GM19099 (cell line): ENCODE results near the gene NPTX1.

Experiments
- POLR2A ChIP-seq: IDR thresholded peaks from 3 replicates; pipeline ENCODE4 v1.6.1; 2011; ENCODE audit warnings: low read depth; ENCODE audit not compliant: insufficient read length; ENCODE audit errors: extremely low read depth

Gene NPTX1

DNA sequence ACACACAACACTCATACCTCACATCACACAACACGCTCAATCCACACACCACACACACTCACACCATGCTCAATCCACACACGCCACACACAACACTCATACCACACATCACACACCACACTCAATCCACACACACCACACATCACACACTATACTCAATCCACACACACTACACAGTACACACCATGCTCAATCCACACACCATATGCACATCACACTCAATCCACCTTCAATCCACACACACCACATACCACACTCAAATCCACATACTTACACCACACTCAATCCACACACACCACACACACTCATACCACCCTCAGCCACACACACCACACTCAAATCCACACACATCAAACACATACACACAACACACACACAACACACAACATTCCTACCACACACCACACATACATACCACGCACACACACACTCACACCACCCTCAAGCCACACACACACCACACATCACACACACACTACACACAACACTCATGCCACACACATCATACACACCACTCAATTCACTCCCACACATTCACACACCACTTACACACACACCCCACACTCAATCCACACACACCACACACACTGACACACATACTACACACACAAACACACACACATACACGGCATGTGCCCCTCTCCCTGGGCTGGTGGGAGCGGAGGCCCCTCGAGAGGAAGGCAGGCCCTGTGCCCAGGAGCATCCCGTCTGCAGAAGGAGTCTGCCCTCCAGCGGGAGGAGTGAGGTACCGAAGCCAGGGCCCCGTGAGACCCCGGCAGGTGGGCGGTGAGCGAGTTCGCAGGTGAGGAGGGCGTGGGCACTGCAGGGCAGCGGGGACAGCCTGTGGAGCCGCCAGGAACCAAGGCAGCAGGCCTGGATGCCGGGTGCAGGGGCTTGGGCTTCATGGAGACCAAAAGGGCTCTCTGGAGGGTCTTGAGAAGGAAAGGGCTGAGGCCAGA lies 35.1 kb upstream of the NPTX1 start:
- no peak for TF ChIP-seq POLR2A

DNA sequence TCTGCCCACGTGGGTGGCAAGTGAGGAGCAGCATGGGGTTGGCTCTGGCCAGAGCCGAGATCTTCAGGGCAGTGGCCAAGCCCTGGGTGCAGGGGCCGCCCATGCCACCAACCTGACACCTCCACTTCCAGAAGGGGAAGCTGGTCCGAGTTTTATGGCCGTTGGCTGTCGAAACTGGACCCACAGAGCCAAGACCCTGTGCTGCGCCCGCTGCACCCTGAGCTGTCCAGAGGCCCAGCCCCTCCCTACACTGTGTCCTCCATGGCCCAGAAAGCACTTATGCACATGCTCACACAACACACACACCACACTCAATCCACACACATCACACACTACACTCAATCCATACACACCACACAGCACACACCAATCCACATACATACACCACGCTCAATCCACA lies 34.4 kb upstream of the NPTX1 start:
- no peak for TF ChIP-seq POLR2A

- no peak for TF ChIP-seq POLR2A
Observed at GRCh38 chr17:80510132-80510531, 33.7 kb upstream of the NPTX1 start.

GRCh38 chr17:80509311-80509710 lies 32.9 kb upstream of the NPTX1 start:
- no peak for TF ChIP-seq POLR2A

DNA sequence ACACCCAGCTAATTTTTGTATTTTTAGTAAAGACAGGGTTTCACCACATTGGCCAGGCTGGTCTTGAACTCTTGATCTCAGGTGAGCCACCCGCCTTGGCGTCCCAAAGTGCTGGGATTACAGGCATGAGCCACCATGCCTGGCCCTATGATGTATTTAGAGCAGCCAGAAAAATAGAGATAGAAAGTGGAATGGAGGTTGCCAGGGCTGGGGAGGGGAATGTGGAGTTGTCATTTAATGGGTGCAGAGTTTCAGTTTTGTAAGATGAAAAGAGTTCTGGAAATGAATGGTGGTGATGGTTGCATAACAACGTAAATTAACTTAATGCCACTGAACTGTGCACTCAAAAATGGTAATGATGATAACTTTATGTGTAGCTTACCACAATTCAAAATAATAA lies 31.6 kb upstream of the NPTX1 start:
- TF ChIP-seq POLR2A = no peak

- TF ChIP-seq POLR2A = no peak
Observed at GRCh38 chr17:80504686-80505413, 28.4 kb upstream of the NPTX1 start.

DNA sequence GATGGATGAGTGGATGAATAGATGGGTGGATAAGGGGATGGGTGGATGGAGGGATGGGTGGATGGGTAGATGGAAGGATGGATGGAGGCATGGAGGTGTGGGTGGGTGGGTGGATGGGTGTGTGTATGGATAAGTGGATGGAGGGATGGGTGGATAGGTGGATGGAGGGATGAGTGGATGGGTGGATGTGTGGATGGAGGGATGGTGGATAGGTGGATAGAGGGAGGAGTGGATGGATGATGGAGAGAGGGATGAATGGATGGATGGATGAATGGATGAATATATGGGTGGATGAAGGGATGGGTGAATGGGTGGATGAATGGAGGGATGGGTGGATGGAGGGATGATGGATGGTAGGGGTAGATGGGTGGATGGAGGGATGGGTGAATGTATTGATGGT lies 27.5 kb upstream of the NPTX1 start:
- TF ChIP-seq POLR2A = no peak

GRCh38 chr17:80503031-80503430 lies 26.6 kb upstream of the NPTX1 start:
- TF ChIP-seq POLR2A = no peak

DNA sequence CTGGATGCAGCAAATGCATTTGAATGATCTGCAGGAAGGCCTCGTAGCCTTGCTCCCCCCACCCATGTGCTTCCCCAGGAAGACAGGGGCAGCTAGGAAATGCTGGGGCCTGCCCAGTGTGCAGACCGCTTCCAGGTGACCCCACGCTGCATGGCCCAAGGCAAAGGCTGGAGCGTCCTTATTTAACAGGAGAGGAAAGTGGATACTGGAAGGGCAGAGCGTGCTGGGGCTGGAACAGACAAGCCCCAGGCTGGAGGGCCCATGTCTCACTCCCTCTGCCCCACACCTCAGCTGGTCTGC lies 26.1 kb upstream of the NPTX1 start:
- TF ChIP-seq POLR2A = no peak

GRCh38 chr17:80501741-80502577 lies 25.6 kb upstream of the NPTX1 start:
- TF ChIP-seq POLR2A = no peak

DNA sequence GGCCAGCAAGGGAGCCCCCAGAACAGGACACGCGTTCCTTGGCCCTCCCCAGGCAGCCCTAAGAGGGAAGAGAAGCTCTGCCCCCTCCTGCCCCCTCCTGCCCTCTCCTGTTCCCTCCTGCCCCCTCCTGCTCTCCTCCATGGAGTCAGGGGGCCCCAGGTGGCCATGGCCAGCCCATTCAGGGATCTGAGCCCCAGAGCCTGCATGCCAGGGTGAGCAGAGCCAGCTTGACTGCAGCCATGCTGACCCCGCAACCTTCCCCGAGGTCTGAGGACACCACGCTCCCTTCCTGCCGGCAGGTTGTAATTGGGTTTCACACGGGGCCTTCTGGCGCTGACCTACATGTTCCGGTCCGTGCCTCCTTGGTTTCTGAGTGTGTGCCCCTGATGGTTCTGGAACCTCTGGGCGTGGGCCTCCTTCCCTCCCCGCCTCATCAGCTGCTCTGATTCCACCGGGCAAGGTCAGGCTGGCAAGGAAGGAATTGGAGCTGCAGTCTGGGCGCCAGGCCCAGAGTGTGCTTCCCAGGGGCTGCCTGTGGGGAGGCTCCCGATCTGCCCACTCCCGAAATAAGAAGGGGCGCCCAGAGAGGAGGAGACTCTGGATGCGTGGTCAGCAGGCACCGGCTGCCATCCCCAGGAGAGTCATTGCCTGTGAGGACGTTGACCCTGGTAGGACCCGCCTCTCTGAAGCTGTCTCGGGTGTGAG lies 23.7 kb upstream of the NPTX1 start:
- TF ChIP-seq POLR2A = no peak

GRCh38 chr17:80499560-80499959 lies 23.2 kb upstream of the NPTX1 start:
- TF ChIP-seq POLR2A = no peak

GRCh38 chr17:80498920-80499410 lies 22.6 kb upstream of the NPTX1 start:
- no peak for TF ChIP-seq POLR2A

DNA sequence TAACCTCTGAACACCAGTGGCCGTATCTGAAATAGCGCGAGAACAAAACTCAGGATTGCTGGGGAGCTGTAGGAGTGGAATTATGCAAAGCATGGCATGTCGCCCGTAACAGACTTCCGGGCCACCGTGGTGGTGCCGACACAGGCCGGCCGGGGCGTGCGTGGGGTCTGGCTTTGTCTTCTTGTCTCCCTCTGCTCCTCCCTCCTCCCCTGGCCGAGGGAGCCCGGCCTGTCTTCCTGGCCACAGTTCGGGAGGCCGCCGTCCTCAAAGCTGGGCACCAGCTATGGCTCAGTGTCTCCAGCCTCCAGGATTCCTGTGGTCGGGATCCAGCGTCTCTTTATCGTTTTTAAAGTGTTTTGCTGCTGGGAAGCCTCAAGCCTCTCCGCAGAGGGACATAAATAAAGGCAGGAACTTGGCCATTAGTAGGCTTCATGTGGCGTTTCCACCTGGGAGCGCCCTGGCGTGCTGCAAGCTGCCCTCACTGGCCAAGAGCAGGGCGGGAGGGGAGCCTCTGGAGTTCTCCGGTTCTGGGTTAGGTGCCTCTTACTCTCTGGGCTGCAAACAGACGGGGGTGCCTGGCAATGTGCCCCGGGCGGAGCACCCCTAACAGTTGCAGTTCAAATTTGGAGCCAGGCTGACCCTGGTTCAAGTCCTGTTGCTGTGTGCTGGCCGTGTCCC lies 22.0 kb upstream of the NPTX1 start:
- no peak for TF ChIP-seq POLR2A
